Small intestine (tissue), 16 donors: ENCODE data around the gene COQ6. TPM values are rescaled to one million over a fixed set of nuclear protein-coding genes. Genes with fewer than 3 reads are reported as not detected.
A peak's percentile ranks its signal among the peaks of the same experiment; 100 is the strongest.
"Not testable (repeated sequence)": the region's sequence is repeated elsewhere in the genome, so short reads cannot be mapped to it uniquely, and the experiment has no call there.

ENCODE experiments used
- DNase-seq, 2 donors: peaks; one replicate each; pipeline versions ENCODE4 v3.0.0 to v3.0.0-alpha.2; 2013
- FAIRE-seq: peaks from 2 replicates; lab custom pipeline; 2012; peaks lifted over from hg19 to GRCh38; lab: Jason Lieb, UNC
- H3K27ac ChIP-seq, 3 donors: one replicate each; pipeline ENCODE4 v1.5.1; 2013; ENCODE audit warnings: low read length in 2 of 3, mild to moderate bottlenecking in 2 of 3, control low read depth in 1 of 3, inconsistent platforms in 1 of 3, low read depth in 1 of 3, moderate library complexity in 1 of 3
- H3K27me3 ChIP-seq, 3 donors: one replicate each; pipeline ENCODE4 v1.6.1; 2013; ENCODE audit warnings: low read length in 3 of 3, inconsistent platforms in 1 of 3; ENCODE audit not compliant: control insufficient read depth in 3 of 3, insufficient read depth in 3 of 3
- H3K36me3 ChIP-seq, 3 donors: one replicate each; pipeline ENCODE4 v1.6.1; 2013; ENCODE audit warnings: low read length in 3 of 3, inconsistent platforms in 1 of 3, low read depth in 1 of 3, mild to moderate bottlenecking in 1 of 3, moderate library complexity in 1 of 3; ENCODE audit not compliant: control insufficient read depth in 3 of 3, insufficient read depth in 2 of 3
- H3K4me1 ChIP-seq, 3 donors: one replicate each; pipeline ENCODE4 v1.6.1; 2013; ENCODE audit warnings: low read length in 2 of 3, inconsistent platforms in 1 of 3, low read depth in 1 of 3, mild to moderate bottlenecking in 1 of 3, moderate library complexity in 1 of 3; ENCODE audit not compliant: control insufficient read depth in 3 of 3, insufficient read depth in 2 of 3
- H3K4me3 ChIP-seq, 3 donors: one replicate each; pipeline ENCODE4 v1.5.1; 2013; ENCODE audit warnings: low read length in 3 of 3, control low read depth in 1 of 3, inconsistent platforms in 1 of 3, low read depth in 1 of 3, mild to moderate bottlenecking in 1 of 3, moderate library complexity in 1 of 3
- H3K9me3 ChIP-seq, 2 donors: one replicate each; pipeline ENCODE4 v1.6.1; 2013; ENCODE audit warnings: low read depth in 1 of 2, low read length in 1 of 2; ENCODE audit not compliant: control insufficient read depth in 2 of 2, insufficient read depth in 1 of 2
- WGBS, 3 donors: extraction: QIAGEN DNeasy Blood & Tissue Kit; methylation state at CpG; one replicate each; pipeline ENCODE4 v1.1.7; 2013; 5-methylcytosine and 5-hydroxymethylcytosine counted together
- long read RNA-seq, 10 donors: transcript quantifications; one replicate each; lab custom pipeline, GENCODE V29; 2026
- polyA plus RNA-seq, 4 donors: library from polyadenylated mRNA; stranded (reverse) in 3 of 4; unstranded in 1 of 4; fragments of 200-250 nt in 3 of 4; fragments of 120-200 nt in 1 of 4; gene quantifications; one replicate each; pipeline versions ENCODE4 v1.2.1 to v1.2.3, GENCODE V29; 2013
- donor health status: healthy with polysubstance abuse.
- donor health status: control.
- donor health status: control.
- donor health status: Bipolar disorder and iron deficiency.
- donor health status: healthy.

The COQ6 gene
- 10 to 100 TPM in 3 of 4 donors, 1 to 10 TPM in 1; 10.0 to 23.3 (median 18.8) TPM for polyA plus RNA-seq
- long read RNA-seq, donor 1 = 0 reads
- long read RNA-seq, donor 2, partial matches to known transcripts = 39 of 40 reads
- long read RNA-seq, donor 2, other reads (novel, unspliced or antisense) = 0 of 40 reads
- long read RNA-seq, donor 3, partial matches to known transcripts = 29 of 33 reads
- long read RNA-seq, donor 3, other reads (novel, unspliced or antisense) = 0 of 33 reads
- long read RNA-seq, donor 4 = 0 reads
- long read RNA-seq, donor 5 = 0 reads
- long read RNA-seq, donor 6, partial matches to known transcripts = 34 of 37 reads
- long read RNA-seq, donor 6, other reads (novel, unspliced or antisense) = 0 of 37 reads
- long read RNA-seq, donor 7 = 0 reads
- long read RNA-seq, donor 8 = 0 reads
- long read RNA-seq, donor 9, partial matches to known transcripts = 0 of 2 reads
- long read RNA-seq, donor 9, other reads (novel, unspliced or antisense) = 0 of 2 reads
- long read RNA-seq, donor 10, partial matches to known transcripts = 18 of 21 reads
- long read RNA-seq, donor 10, other reads (novel, unspliced or antisense) = 0 of 21 reads

DNA sequence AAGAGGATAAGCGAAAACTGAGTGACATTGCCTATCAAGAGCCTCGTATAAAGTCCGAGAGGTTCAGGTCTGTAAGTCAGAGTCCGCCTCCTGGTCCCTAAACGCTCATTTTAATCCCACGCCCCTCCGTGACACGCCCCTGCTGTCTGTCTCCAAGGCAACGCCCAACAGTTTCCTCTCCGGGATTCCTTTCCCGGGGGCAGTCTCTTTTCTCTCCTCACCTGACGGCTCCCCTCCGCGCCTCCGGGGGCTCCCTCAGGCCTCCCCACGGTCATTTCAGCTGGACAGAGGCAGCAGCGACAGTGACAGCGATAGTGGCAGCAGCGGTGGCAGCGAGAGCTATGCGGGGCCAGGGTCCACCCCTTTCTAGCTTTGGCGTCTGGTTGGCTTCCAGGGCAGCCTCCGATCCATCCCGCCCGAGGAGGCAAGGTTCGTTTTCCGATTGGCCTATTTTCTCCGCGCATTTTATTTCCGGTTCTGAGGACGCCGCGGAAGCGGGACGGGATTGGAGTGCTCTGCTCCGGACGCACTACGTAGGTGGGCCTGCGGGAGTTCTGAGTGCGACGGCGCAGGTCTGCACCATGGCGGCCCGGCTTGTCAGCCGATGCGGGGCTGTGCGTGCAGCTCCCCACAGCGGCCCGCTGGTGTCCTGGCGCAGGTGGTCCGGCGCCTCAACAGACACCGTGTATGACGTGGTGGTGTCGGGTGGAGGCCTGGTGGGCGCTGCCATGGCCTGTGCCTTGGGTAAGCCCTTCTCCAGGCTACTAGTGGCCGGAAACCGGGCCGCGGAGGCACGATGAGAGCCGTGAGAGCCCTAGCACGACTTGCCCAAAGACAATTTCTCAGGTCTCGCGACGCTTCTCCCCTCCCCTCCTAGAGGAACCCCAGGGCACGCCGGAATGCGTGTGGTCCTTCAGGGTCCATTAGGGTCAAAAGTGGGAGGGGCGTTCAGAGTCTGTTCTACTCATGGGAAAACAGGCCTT, at the start of gene COQ6, which contains the start of gene FAM161B:
Gene COQ6 (plus strand): TSS at position 551 of the 983 bp plus-strand sequence. CDS start 31 bp downstream, at position 582.
Gene FAM161B (minus strand): TSS at position 343 of the 983 bp plus-strand sequence. CDS start 68 bp downstream, at position 275.
- FAIRE-seq (no peak), DNase-seq (peak; percentile 97 to 99)
- H3K9me3 ChIP-seq = no peaks in the 10 kb centered on the region
- peaks cover 1 to 12% (median 4%) of the 10 kb centered on the region in 3 donors for H3K36me3 ChIP-seq
- peak within 1 kb of the TSS; percentile 80 to 95 (median 81) for H3K4me3 ChIP-seq
- peaks cover 0 to 6% (median 0%) of the 10 kb centered on the region in 3 donors for H3K4me1 ChIP-seq
- peaks cover 0 to 9% (median 0%) of the 10 kb centered on the region in 3 donors for H3K27me3 ChIP-seq
- H3K27ac ChIP-seq = peak within 1 kb of the TSS; percentile 94 to 99 (median 96)
- 0 to 1% (median 0%) methylated on average over 70 of the region's 70 CpGs for WGBS, 3 donors

DNA sequence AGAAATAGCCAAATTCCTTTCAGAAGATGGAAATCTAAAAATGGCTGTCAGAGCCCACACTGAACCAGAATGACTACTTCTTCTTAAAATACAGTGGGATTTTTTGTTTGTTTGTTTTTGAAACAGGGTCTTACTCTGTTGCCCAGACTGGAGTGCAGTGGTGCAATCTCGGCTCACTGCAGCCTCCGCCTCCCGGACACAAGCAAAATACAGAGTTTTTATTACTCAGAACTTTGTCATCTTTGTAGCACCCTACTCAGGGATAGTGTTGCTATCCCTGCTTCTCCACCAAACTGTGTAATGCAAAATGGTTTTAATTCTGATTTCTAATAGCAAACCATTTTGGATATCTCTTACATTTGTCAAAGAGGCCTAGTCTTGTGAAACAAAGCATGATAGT, 47.1 kb upstream of the COQ6 start:
- DNase-seq = no peak
- H3K4me1 ChIP-seq = no peaks in the 10 kb centered on the region
- no peaks in the 10 kb centered on the region for H3K9me3 ChIP-seq
- H3K36me3 ChIP-seq = peaks cover 21 to 48% (median 30%) of the 10 kb centered on the region in 3 donors
- H3K27ac ChIP-seq = no peak overlapping the region
- WGBS, 3 donors = 78 to 81% (median 80%) methylated on average over 3 of the region's 3 CpGs
- no peak for FAIRE-seq
- H3K4me3 ChIP-seq = no peak overlapping the region
- H3K27me3 ChIP-seq = no peaks in the 10 kb centered on the region

DNA sequence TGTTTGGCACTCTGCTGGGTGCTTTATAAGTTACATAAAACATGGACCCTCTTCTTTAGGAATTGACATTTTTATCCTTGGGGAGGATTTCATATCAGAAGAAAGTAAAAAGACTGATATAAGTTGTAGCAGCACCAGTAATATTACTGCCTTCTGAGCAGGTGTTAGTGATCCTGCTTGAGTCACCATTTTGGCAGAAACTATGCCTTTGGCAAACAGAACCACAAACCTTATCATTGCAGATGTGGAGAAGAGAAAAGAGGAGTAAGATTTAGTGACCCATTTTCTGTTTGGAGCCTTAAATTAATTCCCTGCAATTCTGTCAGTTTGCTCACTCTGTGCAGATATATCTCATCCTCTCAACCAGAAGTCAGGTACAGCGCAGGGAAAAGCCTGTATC, 40.4 kb upstream of the COQ6 start:
- H3K9me3 ChIP-seq = no peaks in the 10 kb centered on the region
- no peak overlapping the region for H3K27ac ChIP-seq
- no peaks in the 10 kb centered on the region for H3K27me3 ChIP-seq
- WGBS, 3 donors = 100% methylated on average over 1 of the region's 1 CpG
- no peak overlapping the region for H3K4me3 ChIP-seq
- H3K36me3 ChIP-seq = peaks cover 18 to 41% (median 26%) of the 10 kb centered on the region in 3 donors
- DNase-seq (no peak), FAIRE-seq (no peak)
- H3K4me1 ChIP-seq = no peaks in the 10 kb centered on the region

- FAIRE-seq = no peak
- peaks cover 13 to 39% (median 15%) of the 10 kb centered on the region in 3 donors for H3K36me3 ChIP-seq
- H3K9me3 ChIP-seq = no peaks in the 10 kb centered on the region
- WGBS, 3 donors = 81 to 85% (median 81%) methylated on average over 3 of the region's 3 CpGs
- no peaks in the 10 kb centered on the region for H3K27me3 ChIP-seq
- H3K4me3 ChIP-seq = no peak overlapping the region
- no peak overlapping the region for H3K27ac ChIP-seq
- H3K4me1 ChIP-seq = no peaks in the 10 kb centered on the region
- no peak for DNase-seq
Measured at GRCh38 chr14:73913256-73913655, 36.8 kb upstream of the COQ6 start.

DNA sequence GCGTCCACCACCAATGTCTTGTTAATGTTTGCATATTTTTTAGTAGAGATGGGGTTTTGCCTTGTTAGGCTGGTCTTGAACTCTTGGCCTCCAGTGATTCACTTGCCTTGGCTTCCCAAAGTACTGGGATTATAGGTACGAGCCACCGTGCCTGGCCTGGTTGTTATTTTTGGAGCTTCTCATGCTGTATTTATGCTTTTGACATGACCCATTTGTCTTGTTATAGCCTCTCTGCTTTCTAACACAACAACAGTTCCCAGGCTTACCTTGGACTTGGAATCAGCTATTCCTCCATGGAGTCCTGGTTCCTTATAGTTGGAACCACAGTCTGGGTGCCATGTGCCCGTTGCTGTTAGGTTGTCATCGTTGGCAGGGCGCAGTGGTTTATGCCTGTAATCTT, 33.8 kb upstream of the COQ6 start:
- no peak overlapping the region for H3K27ac ChIP-seq
- peaks cover 9 to 46% (median 10%) of the 10 kb centered on the region in 3 donors for H3K36me3 ChIP-seq
- WGBS, 3 donors = 88 to 95% (median 88%) methylated on average over 6 of the region's 6 CpGs
- H3K9me3 ChIP-seq = no peaks in the 10 kb centered on the region
- no peaks in the 10 kb centered on the region for H3K27me3 ChIP-seq
- no peak for FAIRE-seq
- no peak for DNase-seq
- no peak overlapping the region for H3K4me3 ChIP-seq
- no peaks in the 10 kb centered on the region for H3K4me1 ChIP-seq

DNA sequence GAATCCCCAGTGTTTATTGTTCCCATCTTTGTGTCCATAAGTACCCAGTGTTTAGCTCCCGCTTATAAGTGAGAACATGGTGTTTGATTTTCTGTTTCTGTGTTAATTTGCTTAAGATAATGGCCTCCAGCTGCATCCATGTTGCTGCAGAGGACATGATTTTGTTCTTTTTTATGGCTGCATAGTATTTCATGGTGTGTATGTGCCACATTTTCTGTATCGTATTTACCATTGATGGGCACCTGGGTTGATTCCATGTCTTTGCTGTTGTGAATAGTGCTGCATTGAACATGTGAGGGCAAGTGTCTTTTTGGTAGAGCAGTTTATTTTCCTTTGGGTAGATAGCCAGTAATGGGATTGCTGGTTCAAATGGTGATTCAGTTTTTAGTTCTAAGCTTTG, 30.6 kb upstream of the COQ6 start:
- not testable (repeated sequence) for DNase-seq, H3K27ac ChIP-seq, H3K27me3 ChIP-seq, H3K4me3 ChIP-seq, FAIRE-seq, H3K4me1 ChIP-seq, H3K9me3 ChIP-seq
- H3K36me3 ChIP-seq = peaks cover 16 to 38% (median 24%) of the 10 kb centered on the region in 3 donors
- 93 to 100% (median 98%) methylated on average over 2 of the region's 2 CpGs for WGBS, 3 donors

- H3K4me1 ChIP-seq = no peaks in the 10 kb centered on the region
- DNase-seq (no peak), FAIRE-seq (no peak)
- no peaks in the 10 kb centered on the region for H3K27me3 ChIP-seq
- no peak overlapping the region for H3K27ac ChIP-seq
- no peaks in the 10 kb centered on the region for H3K9me3 ChIP-seq
- WGBS, 3 donors = 82 to 84% (median 83%) methylated on average over 5 of the region's 5 CpGs
- H3K4me3 ChIP-seq = no peak overlapping the region
- H3K36me3 ChIP-seq = peaks cover 21 to 38% (median 28%) of the 10 kb centered on the region in 3 donors
Measured at GRCh38 chr14:73924337-73924736, 25.8 kb upstream of the COQ6 start.

GRCh38 chr14:73935666-73936065, 14.4 kb upstream of the COQ6 start:
- WGBS, 3 donors = 75 to 88% (median 77%) methylated on average over 2 of the region's 2 CpGs
- H3K4me1 ChIP-seq = no peaks in the 10 kb centered on the region
- H3K27ac ChIP-seq = no peak overlapping the region
- H3K36me3 ChIP-seq = peaks cover 0 to 39% (median 12%) of the 10 kb centered on the region in 3 donors
- FAIRE-seq (no peak), DNase-seq (peak; percentile 11 to 14)
- H3K9me3 ChIP-seq = no peaks in the 10 kb centered on the region
- H3K4me3 ChIP-seq = no peak overlapping the region
- peaks cover 0 to 7% (median 0%) of the 10 kb centered on the region in 3 donors for H3K27me3 ChIP-seq
